Right lung (tissue), 5 donors: ENCODE measurements around the gene SRBD1. TPM values are rescaled to one million over a fixed set of nuclear protein-coding genes. Genes with fewer than 3 reads are reported as not detected.
"Not testable (repeated sequence)": the region's sequence is repeated elsewhere in the genome, so short reads cannot be mapped to it uniquely, and the experiment has no call there.

Source experiments
- DNase-seq, 2 donors: peaks; one replicate each; pipeline ENCODE4 v3.0.0-alpha.2; 2013
- polyA plus RNA-seq, 5 donors: library from polyadenylated mRNA; unstranded; fragments of 120-200 nt; gene quantifications; one replicate each; pipeline versions ENCODE4 v1.2.1 to v1.2.3, GENCODE V29; 2013; ENCODE audit warnings: inconsistent platforms in 1 of 5, low replicate concordance in 1 of 5; ENCODE audit not compliant: insufficient read length in 5 of 5, insufficient read depth in 1 of 5

The SRBD1 gene
- polyA plus RNA-seq, 5 donors, result 14.7 to 20.3 (median 18.0) TPM

- no peak for DNase-seq
Measured at GRCh38 chr2:45432406-45432805, 178.7 kb downstream of the SRBD1 start.

- not testable (repeated sequence) for DNase-seq
Measured at GRCh38 chr2:45426025-45426424, 185.0 kb downstream of the SRBD1 start.

GRCh38 chr2:45422921-45423320 lies 188.1 kb downstream of the SRBD1 start:
- DNase-seq, result no peak

DNA sequence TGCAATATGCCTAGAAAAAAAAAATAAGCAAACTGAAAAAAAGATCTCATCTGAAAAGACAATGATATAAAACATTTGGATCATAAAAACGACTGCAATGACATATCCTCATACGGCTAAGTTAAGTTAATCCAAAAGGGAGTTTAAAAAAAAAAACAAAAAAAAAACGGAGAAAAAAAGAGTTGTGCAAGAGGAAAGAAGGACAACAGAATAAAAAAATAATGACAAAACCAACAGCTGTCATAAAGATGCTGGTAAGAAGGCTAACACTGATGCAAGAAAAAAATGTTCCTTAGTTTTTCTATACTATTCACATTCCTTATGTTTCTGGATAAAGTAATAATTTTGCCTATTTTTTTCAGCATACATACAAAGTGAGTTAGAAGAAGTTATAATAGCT lies 192.5 kb downstream of the SRBD1 start:
- no peak for DNase-seq

DNA sequence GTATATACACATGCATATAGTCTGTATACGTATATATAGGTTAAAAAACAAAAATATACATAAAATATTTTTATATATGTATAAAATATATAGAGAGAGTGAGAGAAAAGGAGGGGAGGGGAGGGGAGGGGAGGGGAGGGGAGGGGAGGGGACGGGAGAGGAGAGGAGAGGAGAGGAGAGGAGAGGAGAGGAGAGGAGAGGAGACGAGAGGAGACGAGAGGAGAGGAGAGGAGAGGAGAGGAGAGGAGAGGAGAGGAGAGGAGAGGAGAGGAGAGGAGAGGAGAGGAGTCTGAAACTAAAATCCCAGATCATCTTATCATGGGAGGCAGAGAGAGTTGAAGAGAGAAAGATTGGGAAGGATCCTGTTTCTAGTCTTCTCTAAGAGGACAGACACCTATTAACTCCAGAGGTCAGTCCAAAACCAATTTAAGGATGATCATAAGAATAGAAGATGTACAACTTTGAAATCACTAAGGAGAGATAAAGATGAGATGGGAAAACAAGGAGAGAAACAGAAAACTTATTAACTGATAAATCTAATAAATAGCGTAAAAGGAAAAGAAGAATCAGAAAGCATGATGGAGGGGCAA lies 195.4 kb downstream of the SRBD1 start:
- DNase-seq, result no peak

GRCh38 chr2:45412754-45413379 lies 198.2 kb downstream of the SRBD1 start:
- peak; percentile 31 to 32 for DNase-seq

GRCh38 chr2:45409677-45410076 lies 201.4 kb downstream of the SRBD1 start:
- no peak for DNase-seq

- DNase-seq, result no peak
Measured at GRCh38 chr2:45406621-45407020, 204.4 kb downstream of the SRBD1 start.

GRCh38 chr2:45404807-45405297 lies 206.2 kb downstream of the SRBD1 start:
- peak; percentile 54 to 62 for DNase-seq

- no peak for DNase-seq
Measured at GRCh38 chr2:45403036-45403435, 208.0 kb downstream of the SRBD1 start.

GRCh38 chr2:45401431-45401922 lies 209.6 kb downstream of the SRBD1 start:
- DNase-seq, result no peak

DNA sequence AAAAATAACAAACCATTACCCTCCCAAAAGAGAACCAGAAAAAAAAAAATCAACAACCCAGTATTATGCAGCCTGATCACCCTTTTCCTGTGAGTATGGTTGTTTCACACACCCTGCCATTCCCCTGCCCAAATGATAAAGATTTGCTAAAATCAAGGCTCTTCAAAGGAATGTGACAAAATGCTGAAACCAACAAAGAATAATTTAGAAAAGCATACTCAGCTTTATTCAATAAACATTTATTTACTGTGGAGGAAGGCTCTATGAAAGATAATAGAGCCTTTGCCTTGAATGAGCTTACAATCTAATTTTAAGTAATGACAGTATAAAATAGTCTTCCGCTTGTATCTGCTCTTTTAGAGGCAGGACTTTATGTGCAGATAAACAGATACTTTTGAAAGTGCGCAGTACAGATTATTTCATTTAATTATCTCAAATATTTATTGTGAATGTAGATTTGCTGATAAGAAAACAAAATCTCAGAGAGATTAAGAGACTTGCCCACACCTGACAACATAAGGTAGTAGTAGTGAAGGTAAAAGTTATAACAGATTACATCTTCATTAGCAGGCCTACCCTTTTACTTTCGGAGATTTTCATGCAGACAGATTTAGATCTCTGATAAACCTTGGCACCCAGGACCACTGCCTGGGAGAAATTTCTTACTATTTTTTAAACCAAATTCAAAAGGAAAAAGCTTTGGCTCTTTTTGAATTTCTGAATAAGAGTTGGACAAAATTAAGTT lies 211.9 kb downstream of the SRBD1 start:
- no peak for DNase-seq

GRCh38 chr2:45397292-45397691 lies 213.8 kb downstream of the SRBD1 start:
- DNase-seq, result no peak

DNA sequence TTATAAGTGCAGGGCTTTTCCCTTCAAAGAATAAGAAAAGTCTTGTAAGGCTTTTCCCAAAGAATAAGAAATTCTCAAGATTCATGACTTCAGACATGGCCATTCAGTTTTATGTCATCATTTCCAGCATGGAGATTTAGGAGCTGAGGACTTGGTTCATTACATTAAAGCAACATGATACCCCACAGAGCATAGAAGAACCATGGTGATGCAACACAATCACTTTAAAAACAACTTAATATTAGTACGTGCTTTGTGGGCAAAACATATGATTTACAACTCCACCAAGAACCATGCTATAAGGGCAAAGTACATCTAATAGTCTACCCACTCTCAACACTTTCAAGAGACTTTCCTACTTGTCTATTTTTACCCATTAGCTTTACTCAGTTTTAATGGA lies 214.4 kb downstream of the SRBD1 start:
- no peak for DNase-seq

- no peak for DNase-seq
Measured at GRCh38 chr2:45394842-45395241, 216.2 kb downstream of the SRBD1 start.

GRCh38 chr2:45394216-45394615 lies 216.9 kb downstream of the SRBD1 start:
- DNase-seq, result no peak

DNA sequence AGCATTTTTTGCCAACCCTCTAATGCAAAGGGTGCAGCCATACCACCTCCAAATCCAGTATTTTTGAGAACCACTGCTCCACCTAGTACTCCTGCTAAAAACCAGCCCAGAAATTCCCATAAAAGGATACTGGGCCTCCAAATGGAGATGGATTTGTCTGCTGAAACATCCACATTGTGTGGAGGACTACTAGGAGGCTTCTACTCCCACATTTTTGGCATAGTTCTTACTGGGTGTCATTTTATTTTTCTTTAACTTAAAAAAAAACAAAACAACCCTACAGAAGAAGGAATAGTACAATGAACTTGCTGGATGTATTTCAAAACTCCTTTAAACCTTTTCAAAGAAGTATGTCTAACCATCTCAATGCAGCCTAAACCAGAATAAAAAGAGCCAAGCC lies 219.2 kb downstream of the SRBD1 start:
- no peak for DNase-seq

DNA sequence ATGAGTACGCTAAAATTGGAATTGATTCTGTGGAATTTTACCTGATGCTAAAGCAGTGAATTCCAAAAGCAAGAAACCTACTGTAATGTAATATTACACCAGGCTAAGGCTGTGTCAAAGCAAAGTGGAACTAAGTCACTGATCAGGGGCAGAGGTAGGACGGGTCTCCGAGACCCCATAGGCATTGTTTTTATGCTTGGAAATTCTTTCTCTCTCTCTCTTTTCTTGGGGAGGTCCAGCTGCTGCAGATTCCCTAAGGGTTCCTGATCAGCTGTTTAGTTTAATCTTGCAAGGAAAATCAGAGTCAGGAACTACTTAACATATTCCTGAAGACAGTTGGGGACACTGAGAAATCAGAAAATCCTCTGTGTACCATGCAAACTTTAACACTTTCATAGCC lies 220.2 kb downstream of the SRBD1 start:
- no peak for DNase-seq

DNA sequence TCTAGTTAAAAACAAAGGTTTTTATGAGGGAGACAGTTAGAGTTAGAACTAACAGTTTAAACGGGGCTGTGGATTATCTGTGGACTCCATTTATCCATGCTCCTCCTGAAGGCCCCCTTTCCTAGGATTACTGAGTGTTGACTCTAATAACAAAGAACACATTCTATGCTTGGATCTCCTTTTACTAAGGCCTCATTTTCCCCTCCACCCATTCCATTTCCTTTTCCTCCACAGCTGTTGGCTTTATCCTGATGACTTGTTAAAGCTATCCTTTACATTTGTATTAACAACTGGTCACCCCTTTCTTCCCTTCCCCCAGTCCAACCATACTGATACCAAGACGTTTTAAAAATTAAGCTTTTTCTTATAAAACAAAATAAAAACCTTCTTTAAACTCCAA lies 220.6 kb downstream of the SRBD1 start:
- DNase-seq, result no peak

GRCh38 chr2:45388541-45389100 lies 222.4 kb downstream of the SRBD1 start:
- DNase-seq, result no peak

DNA sequence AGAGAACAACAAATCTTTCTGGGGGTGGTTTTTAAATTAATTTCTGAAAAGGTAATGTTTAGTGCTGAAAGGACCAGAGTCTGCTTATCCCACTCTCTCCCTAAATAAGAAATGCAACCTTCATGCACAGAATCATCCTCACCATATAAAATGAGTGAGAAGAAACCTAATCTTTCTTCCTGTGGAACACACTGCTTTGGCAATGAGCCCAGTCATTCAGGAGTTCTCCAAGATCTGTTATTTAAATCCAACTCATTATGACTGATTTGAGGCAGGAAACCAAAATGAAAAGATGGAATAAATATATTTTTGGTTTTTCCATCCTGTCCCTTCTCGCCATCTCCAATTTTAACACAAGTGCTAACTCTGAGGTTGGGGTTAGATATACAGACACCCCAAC lies 228.3 kb downstream of the SRBD1 start:
- no peak for DNase-seq

- no peak for DNase-seq
Measured at GRCh38 chr2:45380131-45380836, 230.8 kb downstream of the SRBD1 start.
